SIG-M5 treated with dmso at 0.1 percent for 504 hours (cell line): ENCODE data around the gene COPS4.
"Not testable (repeated sequence)": the region's sequence is repeated elsewhere in the genome, so short reads cannot be mapped to it uniquely, and the experiment has no call there.

ENCODE experiments used
- DNase-seq: peaks from one replicate; lab custom pipeline; 2025; ENCODE audit not compliant: unreplicated experiment; lab: John Stamatoyannopoulos, UW

COPS4 gene

DNA sequence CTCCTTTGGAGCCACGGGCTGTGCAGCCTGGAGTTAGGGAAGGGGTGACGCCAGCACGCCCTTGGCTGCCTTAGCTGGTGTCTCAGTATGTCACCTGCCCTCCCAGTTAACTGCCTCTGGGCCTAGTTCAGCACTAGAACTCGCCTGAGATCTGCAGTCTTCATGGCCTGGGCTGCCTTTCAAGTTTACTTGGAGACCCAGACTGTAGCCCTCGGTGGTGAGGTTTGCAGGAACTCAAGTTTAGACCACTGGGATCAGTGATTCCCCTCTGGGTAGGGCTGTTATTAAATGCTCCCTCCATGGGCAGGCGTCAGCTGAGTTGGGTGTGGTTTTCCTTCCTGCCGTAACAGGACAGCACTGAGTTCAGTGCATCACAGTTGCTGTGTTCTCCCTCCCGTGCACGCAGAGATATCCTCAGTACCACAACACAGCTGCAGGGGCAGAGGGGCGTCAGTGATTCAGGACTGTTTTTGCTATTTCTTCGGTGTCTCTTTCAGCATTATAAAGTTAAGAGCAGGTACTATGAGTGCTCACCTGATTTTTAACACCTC is 49.0 kb downstream of the COPS4 start:
- DNase-seq, result peak; percentile 38

DNA sequence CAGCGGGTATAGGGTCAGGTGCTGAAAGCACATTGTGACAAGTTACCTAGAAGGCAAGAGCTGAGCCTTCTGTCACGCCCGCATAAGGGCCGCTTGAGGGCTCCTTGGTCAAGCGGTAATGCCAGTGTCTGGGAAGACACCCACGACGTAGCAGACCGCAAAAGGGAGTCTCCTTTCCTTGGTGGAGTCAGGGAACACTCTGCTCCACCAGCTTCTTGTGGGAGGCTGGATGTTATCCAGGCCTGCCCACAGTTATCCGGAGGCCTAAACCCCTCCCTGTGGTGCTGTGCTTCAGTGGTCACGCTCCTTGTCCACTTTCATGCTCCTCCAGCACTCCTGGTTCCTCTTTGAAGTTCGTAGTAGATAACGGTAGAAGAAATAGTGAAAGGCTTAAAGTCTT is 50.0 kb downstream of the COPS4 start:
- DNase-seq, result not testable (repeated sequence)

DNA sequence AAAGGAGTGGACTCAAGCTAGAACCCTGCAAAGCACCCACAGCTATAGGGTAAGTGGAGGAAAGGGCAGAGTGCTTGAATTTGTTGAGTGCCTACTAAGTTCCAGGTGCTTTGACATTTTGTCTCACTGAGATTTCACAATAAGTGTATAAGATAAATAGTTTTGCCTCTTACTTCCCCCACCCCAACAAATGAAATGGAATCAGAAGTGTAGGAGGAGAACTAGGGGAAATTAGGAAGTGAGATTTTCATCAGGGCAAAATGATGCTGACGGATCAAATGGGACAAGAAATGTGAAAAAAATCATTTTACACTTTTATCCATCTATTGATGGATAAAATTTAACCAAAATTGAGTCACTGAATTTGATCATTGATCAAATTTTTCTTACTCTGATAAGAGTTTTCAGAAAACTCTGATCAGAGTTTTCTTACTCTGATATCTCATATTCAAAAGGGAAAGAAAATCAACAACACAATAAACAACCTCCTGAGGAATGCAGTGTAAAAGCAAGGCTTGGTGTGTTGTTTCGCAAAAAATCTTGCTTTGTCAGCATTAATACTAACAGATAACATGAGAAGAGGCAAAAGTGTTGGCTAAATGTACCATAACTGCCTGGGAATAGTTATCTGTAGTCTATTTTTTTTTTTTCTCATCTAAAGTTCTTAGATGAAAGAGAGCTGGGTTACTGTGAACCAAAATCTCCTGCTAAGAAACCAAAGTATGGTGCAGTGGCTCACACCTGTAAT is 54.6 kb downstream of the COPS4 start:
- DNase-seq, result no peak

DNA sequence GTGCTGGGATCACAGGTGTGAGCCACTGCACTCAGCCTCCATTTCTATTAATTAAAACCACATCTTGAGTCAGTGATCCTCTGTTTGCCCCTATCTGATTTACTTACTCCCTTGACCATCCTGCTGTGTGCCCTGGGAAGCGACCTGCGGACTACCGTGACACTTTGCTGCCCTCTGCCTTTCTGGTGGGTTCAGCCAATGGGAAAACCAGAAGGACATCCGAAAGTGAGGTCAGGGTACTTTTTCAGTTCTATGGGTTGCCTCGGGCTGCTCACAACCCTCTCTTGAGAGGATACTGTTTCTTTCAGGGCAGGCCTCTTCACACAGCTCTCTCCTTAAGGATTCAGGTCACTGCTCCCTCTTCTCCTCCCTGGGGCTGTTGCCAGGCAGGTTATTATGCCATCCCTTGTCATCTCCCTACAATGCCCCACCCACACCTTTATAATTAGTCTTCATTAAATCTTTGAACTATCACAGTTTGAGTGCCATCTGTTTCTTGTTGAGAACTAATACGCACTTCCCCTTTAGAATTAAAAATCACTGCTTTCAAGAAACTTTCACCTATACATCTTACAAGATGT is 58.2 kb downstream of the COPS4 start:
- DNase-seq, result no peak

DNA sequence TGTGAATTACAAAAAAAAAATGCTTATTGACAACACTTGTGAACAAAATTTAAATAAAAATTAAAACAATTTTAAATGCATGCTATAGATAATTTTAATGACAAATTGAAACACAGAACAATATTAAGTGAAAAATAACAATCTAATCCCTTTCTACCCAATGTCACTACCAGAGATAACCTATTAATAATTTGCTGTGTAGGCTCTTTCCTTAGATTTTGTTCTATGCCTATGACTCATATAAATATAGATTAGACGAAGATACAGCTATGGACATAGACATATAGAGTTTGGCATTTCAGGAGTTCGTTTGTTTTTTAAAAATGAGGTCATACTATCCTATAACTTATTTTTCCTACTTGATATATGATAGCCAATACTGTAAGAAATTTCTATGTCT is 61.4 kb downstream of the COPS4 start:
- DNase-seq, result no peak

DNA sequence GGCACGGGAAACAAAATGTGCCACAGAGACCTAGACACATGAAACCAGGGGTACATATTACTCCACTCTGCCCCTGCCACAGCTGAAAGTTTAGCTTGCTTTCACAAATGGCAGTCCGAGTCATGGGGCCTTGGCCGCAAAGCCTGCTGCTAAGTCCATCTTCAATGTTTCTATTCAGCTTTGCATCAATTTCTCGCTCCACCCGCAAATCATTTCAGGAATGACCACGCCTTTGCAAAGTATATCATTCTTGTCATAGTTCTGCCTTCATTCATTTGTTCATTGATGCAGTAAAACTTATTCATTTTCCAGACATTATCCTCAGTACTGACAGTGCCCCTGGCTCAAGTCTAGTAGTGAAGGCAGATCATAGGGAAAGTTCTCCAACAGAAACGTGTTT is 70.0 kb downstream of the COPS4 start:
- DNase-seq, result no peak

DNA sequence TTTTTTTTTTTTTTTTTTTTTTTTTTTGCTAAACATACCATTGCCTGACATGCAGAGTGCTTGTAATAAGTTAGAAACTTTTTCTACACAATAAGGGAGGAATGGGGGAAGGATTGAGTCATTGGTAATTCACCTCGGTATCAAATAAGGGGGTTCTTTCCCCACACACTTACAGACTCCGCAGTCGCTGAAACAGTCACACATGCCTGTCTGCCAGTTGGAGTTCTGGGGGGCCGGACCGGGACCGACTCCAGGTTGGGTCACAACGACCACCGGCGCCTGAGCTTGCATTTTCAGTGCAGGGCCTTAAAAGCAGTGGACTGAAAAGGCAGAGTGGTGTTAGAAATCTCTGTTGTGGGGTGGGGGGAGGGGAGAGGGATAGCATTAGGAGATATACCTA is 72.6 kb downstream of the COPS4 start:
- DNase-seq, result no peak

DNA sequence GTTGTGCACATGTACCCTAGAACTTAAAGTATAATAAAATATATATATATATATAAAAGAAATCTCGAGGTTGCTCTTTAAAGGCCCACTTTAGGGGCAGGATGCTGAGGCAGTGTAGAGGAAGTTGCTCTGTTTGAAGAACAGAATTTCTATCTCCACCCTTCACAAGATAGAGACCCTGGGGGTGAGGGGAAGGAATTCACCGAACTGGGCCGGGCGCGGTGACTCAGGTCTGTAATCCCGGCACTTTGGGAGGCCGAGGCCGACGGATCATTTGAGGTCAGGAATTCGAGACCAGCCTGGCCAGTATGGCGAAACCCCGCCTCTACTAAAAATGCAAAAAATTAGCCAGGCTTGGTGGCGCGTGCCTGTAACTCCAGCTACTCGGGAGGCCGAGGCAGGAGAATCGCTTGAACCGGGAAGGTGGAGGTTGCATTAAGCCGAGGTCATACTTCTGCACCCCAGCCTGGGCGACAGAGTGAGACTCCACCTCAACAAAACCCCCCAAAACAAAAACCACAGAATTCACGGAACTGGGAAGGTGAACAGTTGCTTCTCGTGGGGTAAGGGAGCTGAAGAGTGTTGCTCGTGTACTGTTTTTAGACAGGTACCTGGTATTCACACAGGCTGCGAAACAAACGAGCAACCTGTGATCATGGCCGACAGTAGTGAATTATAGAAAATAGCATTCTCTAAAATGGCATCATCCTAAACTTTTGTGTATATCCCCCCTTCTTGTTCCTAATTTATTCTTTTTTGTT is 73.3 kb downstream of the COPS4 start:
- no peak for DNase-seq

DNA sequence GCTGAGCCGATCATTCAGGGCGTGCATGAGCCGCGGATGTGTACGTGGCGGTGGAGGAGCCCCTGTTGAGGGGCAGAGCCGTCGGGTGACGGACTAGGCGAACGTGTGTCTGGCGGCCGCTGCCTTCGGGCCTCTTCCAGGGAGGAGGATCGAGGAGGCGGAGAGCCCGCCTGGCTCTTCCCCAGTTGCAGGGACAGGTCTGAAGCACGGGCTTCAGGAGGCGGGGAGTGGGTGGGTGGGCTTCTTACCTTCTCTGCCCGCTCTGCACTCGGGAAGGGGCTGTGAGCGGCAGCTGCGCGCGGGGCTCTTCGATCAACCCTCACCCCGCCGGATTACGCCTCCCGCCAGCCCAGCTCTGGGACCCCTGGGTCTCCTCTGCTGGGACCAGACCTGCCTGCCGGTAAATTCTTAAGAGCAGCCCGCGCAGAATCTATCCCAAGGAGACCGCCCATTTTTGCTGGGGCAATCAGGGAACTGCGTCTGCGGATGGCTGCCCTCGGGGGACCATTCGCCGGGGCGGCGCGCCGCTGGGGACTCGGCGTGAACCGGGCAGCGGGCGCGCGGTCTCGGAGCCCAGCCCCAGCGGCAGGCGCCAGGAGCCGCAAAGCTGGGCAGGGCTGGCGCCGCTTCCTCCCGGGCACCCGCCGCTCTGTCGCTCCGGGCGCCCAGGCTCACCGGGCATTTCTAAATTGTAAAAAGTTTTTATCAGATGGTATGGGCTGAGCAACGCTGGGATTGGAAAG is 74.7 kb downstream of the COPS4 start:
- DNase-seq, result no peak

DNA sequence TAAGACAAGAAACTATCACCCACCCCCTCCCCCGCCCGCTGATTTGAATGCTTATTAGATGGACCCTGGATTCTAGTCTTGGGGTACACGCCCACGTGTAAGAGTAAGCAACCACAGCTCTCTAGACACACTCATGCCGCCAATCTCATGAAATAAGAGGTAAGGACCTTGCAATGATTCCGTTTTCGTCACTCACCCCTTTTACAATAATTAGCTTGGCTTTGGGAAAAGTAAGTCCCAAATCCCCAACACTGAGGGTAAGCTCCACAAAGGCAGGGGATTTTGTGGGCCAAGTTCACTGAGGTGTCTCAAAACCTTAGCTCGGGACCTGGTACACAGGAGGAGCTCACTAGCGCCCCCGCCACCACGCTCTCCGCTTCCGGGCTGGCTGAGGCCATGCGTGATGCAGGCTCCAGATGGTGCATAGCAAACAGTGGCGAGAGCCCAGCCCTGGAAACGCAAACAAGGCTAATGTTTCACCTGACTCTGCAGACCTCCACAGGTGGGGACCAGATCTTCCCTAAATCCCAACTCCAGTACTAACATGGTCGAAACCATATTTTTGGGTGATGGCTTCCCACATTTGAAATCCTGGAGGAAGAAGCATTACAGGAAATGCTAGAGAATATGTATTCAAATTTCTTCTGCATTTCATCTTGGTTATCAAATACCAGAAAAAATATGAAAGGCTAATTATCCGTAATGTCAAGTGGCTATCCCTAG is 75.4 kb downstream of the COPS4 start:
- DNase-seq, result peak; percentile 85

DNA sequence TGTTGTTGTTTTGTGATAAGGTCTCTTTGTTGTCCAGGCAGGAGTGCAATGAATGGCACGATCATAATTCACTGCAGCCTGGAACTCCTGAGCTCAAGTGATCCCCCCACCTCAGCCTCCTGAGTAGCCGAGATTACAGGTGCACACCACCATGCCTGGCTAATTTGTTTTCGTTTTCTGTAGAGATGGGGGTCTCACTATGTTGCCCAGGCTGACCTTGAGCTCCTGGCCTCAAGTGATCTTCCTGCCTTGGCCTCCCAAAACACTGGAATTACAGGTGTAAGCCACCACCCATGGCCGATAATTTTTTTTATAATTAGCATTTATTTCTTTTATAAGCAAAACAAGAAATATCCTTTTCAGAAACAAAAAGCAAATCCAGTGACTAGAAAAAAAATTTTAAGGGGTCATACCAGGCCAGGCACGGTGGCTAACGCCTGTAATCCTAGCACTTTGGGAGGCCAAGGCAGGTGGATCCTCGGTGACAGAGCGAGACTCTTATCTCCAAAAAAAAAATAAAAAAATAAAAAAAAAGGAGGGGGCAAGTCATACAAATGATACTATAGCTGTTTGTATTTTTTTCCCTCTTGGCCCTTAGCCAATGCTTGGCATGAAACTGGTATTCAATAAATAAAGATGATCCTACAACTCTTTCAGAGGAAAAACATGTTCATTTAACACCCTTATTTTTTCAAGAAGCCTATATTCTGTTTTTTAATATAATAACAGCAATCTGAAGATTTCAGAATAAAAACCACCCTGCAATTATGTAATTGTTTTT is 76.2 kb downstream of the COPS4 start:
- DNase-seq, result no peak

DNA sequence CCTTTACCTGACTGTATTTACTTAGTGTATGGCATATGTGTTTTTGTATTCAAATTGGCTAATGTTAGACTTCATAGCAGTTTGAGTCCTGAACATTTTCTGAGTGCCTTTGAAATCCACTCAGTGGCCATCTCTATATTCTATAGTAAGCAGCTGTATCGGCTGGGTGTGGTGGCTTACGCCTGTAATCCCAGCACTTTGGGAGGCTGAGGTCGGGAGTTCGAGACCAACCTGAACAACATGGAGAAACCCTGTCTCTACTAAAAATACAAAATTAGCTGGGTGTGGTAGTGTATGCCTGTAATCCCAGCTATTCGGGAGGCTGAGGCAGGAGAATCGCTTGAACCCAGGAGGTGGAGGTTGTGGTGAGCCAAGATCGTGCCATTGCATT is 76.8 kb downstream of the COPS4 start:
- DNase-seq, result peak; percentile 33

DNA sequence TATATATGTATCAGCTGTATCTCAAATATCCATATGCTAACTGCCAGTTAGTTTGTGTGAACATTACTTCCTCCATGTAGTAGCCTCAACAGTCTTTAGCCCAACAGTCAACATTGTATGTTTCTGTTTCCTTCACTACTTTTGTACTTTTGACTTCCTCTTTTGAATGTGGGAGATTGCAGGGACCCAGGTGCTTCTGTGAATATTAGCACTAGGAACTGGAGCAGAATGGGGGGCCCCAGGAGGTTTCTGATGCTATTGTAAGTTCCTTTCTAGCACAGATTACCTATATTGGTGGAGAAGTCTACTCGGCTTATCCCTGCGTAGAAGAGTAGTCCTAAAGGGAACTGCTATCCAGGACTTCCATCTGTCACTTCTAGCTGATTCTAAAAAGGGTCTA is 77.2 kb downstream of the COPS4 start:
- peak; percentile 93 for DNase-seq

DNA sequence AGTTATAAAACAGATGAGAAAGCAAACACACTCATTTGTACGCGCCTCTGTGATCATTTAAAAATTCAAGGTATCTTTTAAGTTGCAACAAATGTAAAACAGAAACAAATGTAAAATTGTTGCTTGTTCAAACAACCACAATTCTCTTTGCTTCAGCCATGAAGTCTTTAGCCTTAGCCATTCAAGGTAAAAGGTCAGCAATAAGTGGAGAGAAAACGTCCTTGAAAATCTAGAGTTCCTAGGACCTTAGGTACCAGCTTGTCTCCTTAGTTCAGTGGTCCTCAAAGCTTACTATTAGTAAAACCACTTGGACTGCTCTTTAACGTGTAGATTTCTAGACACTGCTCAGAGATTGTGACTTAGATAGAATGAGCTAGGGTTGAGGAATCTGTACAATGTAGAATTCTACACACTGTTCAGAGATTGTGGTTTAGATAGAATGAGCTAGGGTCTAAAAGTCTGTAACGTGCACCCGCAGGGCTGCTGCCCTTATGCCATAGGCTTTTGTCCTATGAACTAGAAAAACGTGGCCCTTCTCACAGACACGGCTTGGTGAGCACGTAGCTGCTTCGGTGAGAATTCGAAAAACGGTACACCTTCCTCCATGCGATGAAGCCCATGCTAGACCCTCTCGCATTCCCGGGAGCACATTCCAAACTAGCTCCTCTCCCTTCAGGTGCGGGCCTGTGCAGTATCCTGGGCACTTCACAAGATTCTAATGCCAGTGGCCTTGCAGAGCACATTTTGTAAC is 77.9 kb downstream of the COPS4 start:
- peak; percentile 45 for DNase-seq

DNA sequence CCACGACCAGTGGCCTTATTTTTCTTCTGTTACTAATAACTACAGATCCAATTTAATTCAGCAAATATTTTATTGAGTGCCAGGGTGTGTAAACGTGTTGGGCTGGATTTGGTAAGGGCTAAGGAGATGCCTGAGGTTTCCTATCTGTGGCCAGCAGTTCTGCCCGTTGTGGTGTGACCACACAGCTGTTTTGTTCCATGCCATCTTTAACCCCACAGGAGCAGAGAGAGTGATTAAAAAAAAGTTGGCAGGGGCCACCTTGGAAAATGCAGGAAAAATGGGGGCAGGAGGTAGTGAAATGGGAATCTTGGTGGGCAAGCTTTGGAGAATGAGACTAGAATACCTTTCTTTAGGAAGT is 78.4 kb downstream of the COPS4 start:
- DNase-seq, result peak; percentile 55

DNA sequence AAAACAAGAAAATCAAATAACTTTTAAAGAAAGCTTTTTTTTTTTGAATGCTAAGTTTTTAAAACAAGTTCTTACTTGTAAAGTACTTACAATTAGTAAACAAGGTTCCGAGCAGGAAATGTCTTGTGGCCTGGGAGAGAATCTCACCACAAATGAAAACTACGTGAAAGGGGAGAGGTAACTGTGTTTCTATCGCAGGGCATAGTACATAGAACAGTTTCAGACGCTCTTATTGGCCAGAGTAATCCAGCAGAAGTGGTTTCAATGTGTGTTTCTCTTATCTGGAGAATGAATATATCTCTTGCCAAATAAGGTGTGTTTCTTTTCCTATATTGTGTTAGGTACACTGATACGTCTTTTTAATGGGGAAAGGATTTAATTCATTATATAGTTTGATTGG is 79.6 kb downstream of the COPS4 start, which contains the start of gene PLAC8:
Gene PLAC8, minus strand, starts transcription at position 154 of the 400 bp plus-strand sequence. CDS start 6,808 bp downstream, outside the sequence.
- DNase-seq, result peak; percentile 97

DNA sequence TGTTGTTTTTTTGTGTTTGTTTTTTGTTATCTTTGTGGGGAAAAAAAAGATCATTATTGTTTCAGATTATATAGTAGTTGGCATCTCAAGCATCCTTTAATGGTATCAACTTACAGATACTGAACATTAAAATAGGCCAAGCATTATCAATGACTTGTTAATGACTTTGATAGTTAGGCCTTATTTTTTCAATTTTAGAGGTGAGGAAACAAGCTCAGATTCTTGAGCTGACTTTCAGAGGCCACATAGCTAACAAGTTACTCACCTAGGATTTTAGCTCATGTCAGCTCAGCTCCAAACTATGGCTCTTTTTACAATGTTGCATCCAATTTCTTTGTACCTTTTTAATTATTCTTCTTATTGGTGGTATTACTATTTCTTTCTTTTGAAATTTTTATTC is 80.0 kb downstream of the COPS4 start:
- DNase-seq, result peak; percentile 32

DNA sequence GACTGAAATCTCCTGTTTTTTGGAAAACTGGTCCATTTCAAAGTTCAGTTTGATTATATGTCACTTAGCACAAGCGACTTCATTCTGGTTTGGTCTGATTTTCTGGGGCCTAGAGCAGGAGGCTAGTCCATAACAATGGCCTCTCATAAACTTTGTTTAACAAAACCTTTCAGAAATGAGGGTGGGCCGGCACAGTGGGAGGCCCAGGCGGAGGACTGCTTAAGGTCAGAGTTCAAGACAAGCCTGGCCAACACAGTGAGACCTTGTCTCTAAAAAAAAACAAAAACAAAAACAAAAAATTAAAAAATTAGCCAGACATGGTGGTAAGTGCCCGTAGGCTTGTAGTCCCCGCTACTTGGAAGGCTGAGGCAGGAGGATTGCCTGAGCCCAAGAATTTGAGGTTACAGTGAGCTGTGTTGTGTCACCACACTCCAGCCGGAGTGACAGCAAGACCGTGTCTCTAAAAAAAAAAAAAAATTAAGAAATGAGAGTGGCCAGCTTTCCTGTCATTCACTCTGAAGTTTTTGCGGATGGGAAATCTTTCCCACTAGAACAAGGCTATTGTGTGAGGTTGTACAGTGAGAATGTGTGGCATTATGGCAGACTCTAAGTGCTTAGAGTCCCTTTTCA is 80.8 kb downstream of the COPS4 start:
- DNase-seq, result peak; percentile 75

DNA sequence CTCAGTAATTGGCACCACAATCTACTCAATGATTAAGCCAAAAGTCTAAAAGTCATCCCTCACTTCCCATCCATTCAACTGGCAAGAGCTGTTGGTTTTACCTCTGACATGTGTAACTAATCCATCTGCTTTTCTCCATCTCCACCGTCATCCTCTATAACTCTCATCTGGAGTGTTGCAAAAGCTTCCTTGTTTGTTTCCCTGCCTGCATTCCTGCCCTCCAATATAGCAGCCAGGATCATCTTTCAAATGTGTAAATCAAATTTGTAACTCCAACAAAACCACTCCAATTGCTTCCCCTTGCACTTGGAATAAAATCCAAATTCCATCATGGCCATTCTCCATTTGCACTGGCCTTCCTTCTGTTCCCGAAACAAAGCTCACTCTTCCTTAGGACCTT is 83.9 kb downstream of the COPS4 start:
- no peak for DNase-seq
